AG04449 (cell line): Measurements from ENCODE around the gene MMP17.
A peak's percentile ranks its signal among the peaks of the same experiment; 100 is the strongest.

Experiments
- CTCF ChIA-PET: fragments of 350-600 bp; formaldehyde crosslinking; extraction: SDS; loops from one replicate; lab custom pipeline; 2021; ENCODE audit warnings: antibody characterized with exemption; lab: Yijun Ruan, JAX
- POLR2A ChIA-PET: fragments of 400-600, 350-600 bp; formaldehyde crosslinking; extraction: SDS; loops from one replicate; lab custom pipeline; 2020; ENCODE audit warnings: antibody characterized with exemption, inconsistent platforms; lab: Yijun Ruan, JAX
- DNase-seq: peaks from one replicate; pipeline ENCODE4 v3.0.0-alpha.2; 2010; ENCODE audit warnings: low read depth, low spot score
- H3K4me3 ChIP-seq: 2 replicates; pipeline ENCODE4 v1.5.1; 2011; ENCODE audit warnings: low read depth, mild to moderate bottlenecking, control low read depth, low read length
- CTCF ChIP-seq: IDR thresholded peaks from one replicate; pipeline ENCODE4 v1.5.1; 2011; ENCODE audit warnings: mild to moderate bottlenecking, moderate library complexity, low read length, control low read depth, inconsistent platforms; ENCODE audit not compliant: insufficient read depth; ENCODE audit errors: missing control alignments

Gene MMP17

GRCh38 chr12:131828671-131829355, 620 bp downstream of the MMP17 start:
- POLR2A ChIA-PET = interaction anchor here (1.0 kb wide), 1 partner anchor 68 kb away, joined by 3 read pairs; no protein-coding TSS in a partner anchor
- CTCF ChIA-PET = interaction anchor here (0.6 to 6.6 kb wide), 9 partner anchors 8 to 1063 kb away, joined by 3 to 72 read pairs (median 3); no protein-coding TSS in a partner anchor
- TF ChIP-seq CTCF = no peak

DNA sequence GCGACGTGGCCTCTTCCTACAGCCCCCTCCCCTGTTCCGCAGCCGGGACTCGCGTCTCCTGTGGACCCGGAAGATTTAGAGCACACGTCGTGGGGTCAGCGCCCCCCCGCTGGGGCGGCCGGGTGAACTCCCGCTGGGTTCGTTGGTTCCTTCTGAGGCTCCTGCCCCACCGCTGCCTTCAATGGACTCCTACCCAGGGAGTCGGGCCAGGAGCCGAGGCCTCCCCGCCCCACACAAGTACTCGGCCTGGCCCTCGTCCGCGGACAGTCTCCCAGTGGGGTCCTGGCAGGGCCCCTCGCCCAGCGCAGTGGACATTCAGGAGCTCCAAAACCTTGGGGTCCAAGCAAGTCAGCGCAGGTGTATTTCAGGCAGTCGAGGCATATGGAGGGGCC, 1.2 kb downstream of the MMP17 start:
- CTCF ChIA-PET = interaction anchor here (0.6 to 6.6 kb wide), 8 partner anchors 9 to 1064 kb away, joined by 3 to 72 read pairs (median 4); no protein-coding TSS in a partner anchor
- H3K4me3 ChIP-seq = peak overlapping the region; percentile 70
- DNase-seq = no peak

More at GRCh38 chr12:131828671-131829355, 620 bp downstream of the MMP17 start:
- H3K4me3 ChIP-seq = peak overlapping the region; percentile 70
- DNase-seq = no peak

GRCh38 chr12:131829791-131830334, 1.7 kb downstream of the MMP17 start:
- ChIA-PET CTCF (interaction anchor here (1.0 to 6.6 kb wide), 6 partner anchors 12 to 1012 kb away, joined by 3 to 72 read pairs (median 4); no protein-coding TSS in a partner anchor), POLR2A (interaction anchor here (1.3 kb wide), 1 partner anchor 120 kb away, joined by 3 read pairs; the partner anchor contains the start of gene EP400)
- H3K4me3 ChIP-seq = peak overlapping the region; percentile 70
- TF ChIP-seq CTCF = no peak
- no peak for DNase-seq

More for the DNA sequence above, 1.2 kb downstream of the MMP17 start:
- no peak for TF ChIP-seq CTCF
- POLR2A ChIA-PET = interaction anchor here (1.0 kb wide), 1 partner anchor 67 kb away, joined by 3 read pairs; no protein-coding TSS in a partner anchor

DNA sequence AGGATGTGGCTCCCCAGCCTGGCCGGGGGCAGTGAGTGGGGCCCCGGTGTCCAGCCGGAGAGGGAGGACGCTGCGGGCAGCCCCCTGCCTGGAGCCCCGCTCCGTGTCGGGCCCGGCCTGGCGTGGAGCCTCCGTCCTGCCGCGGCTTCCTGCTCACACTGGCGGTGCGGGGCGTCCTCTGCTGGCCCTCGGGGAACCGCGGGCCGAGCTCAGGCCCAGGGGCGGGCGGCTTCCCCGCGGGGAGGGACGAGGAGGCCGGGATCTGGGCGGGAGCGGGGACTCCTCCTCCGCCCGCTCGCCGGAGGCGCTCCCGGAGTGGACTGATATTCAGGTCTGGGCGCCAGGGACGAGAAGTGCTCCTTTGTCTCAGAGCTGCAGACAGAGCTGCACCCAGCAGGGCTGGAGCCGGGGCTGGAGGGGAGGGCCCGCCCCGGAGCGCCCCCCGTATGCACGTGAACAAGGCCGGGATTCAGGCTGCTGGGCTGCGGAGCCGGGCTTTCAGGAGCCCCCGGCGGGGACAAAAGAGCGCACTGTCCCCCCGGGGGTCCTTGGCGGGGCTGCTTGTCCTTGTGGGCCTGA, 2.2 kb downstream of the MMP17 start:
- ChIA-PET POLR2A (interaction anchor here (0.6 to 1.3 kb wide), 3 partner anchors 8 to 119 kb away, joined by 3 read pairs; partner anchors contain the start of gene EP400), CTCF (interaction anchor here (0.7 to 6.6 kb wide), 11 partner anchors 15 to 1030 kb away, joined by 3 to 72 read pairs (median 3); no protein-coding TSS in a partner anchor)
- no peak for DNase-seq
- H3K4me3 ChIP-seq = peak overlapping the region; percentile 70
- peak; percentile 93 for TF ChIP-seq CTCF

- peak overlapping the region; percentile 70 for H3K4me3 ChIP-seq
- TF ChIP-seq CTCF = no peak
- CTCF ChIA-PET = interaction anchor here (0.7 to 6.6 kb wide), 11 partner anchors 15 to 1030 kb away, joined by 3 to 72 read pairs (median 3); no protein-coding TSS in a partner anchor
- POLR2A ChIA-PET = interaction anchor here (0.6 to 1.3 kb wide), 3 partner anchors 8 to 119 kb away, joined by 3 read pairs; partner anchors contain the start of gene EP400
- DNase-seq = no peak
Measured at GRCh38 chr12:131830914-131831571, 2.9 kb downstream of the MMP17 start.
